CD14-positive monocyte (primary cell): Measurements from ENCODE around the gene EXOC4. TPM values are rescaled to one million over a fixed set of nuclear protein-coding genes. Genes with fewer than 3 reads are reported as not detected.

Experiments used
- DNase-seq, 3 donors: peaks; one replicate each; pipeline ENCODE4 v3.0.0-alpha.2; 2011 to 2022
- H2AFZ ChIP-seq: 2 replicates; pipeline ENCODE4 v1.6.0; 2012; ENCODE audit warnings: mild to moderate bottlenecking, low read depth, low read length, inconsistent platforms; ENCODE audit not compliant: insufficient read depth, poor library complexity, severe bottlenecking
- H3K27ac ChIP-seq, 2 donors: 1 replicate in 1 of 2; 2 replicates in 1 of 2; pipeline ENCODE4 v1.5.1; 2012 to 2013; ENCODE audit warnings: low read length in 2 of 2, control low read depth in 1 of 2, inconsistent platforms in 1 of 2, low read depth in 1 of 2, mild to moderate bottlenecking in 1 of 2
- H3K27me3 ChIP-seq, 2 donors: one replicate each; pipeline versions ENCODE4 v1.6.0 to v1.6.1; 2011 to 2013; ENCODE audit warnings: low read length in 2 of 2; ENCODE audit not compliant: control insufficient read depth in 2 of 2, insufficient read depth in 2 of 2
- H3K36me3 ChIP-seq, 2 donors: replicated peaks in 1 of 2; 1 replicate in 1 of 2; 2 replicates in 1 of 2; pipeline versions ENCODE4 v1.5.1 to v1.6.1; 2012 to 2013; ENCODE audit warnings: low read length in 2 of 2, control low read depth in 1 of 2, inconsistent platforms in 1 of 2, mild to moderate bottlenecking in 1 of 2; ENCODE audit not compliant: insufficient read depth in 2 of 2, control insufficient read depth in 1 of 2
- H3K4me1 ChIP-seq, 2 donors: 1 replicate in 1 of 2; 2 replicates in 1 of 2; pipeline versions ENCODE4 v1.5.1 to v1.6.1; 2012 to 2013; ENCODE audit warnings: low read length in 2 of 2, control low read depth in 1 of 2, inconsistent platforms in 1 of 2, mild to moderate bottlenecking in 1 of 2, moderate library complexity in 1 of 2; ENCODE audit not compliant: insufficient read depth in 2 of 2, control insufficient read depth in 1 of 2
- H3K4me2 ChIP-seq: replicated peaks from 2 replicates; pipeline ENCODE3; 2012; ENCODE audit warnings: low read length, moderate library complexity, mild to moderate bottlenecking; ENCODE audit not compliant: poor library complexity, severe bottlenecking; ENCODE audit errors: extremely low read depth
- H3K4me3 ChIP-seq, 3 experiments: fragments of 200-600 bp in 1 of 3; sonication (generic) in 1 of 3; replicated peaks in 1 of 3; 1 replicate in 2 of 3; 2 replicates in 1 of 3; pipeline ENCODE4 v1.5.1; 2011 to 2013; ENCODE audit warnings: low read length in 3 of 3, mild to moderate bottlenecking in 3 of 3, control low read depth in 2 of 3, low read depth in 2 of 3, inconsistent platforms in 1 of 3, moderate library complexity in 1 of 3
- H3K79me2 ChIP-seq: 2 replicates; pipeline ENCODE4 v1.6.0; 2012; ENCODE audit warnings: mild to moderate bottlenecking, control low read depth, inconsistent platforms, low read length, moderate library complexity; ENCODE audit not compliant: insufficient read depth
- H3K9ac ChIP-seq: 2 replicates; pipeline ENCODE4 v1.6.0; 2017; ENCODE audit warnings: low read length, mild to moderate bottlenecking; ENCODE audit not compliant: insufficient read depth, poor library complexity, severe bottlenecking
- H3K9me3 ChIP-seq, 2 donors: replicated peaks in 1 of 2; 1 replicate in 1 of 2; 2 replicates in 1 of 2; pipeline versions ENCODE4 v1.5.1 to v1.6.1; 2012 to 2013; ENCODE audit warnings: low read length in 2 of 2, control low read depth in 1 of 2; ENCODE audit not compliant: control insufficient read depth in 1 of 2, insufficient read depth in 1 of 2
- H4K20me1 ChIP-seq: 2 replicates; pipeline ENCODE4 v1.6.0; 2012; ENCODE audit warnings: mild to moderate bottlenecking, low read length, control low read depth, moderate library complexity; ENCODE audit not compliant: insufficient read depth
- H3K27ac Mint-ChIP-seq, 7 donors: one replicate each; pipeline ENCODE4 v1.8.0; 2020; ENCODE audit warnings: mild to moderate bottlenecking in 7 of 7, mixed read lengths in 7 of 7, moderate library complexity in 6 of 7, inconsistent platforms in 2 of 7
- H3K27me3 Mint-ChIP-seq, 3 donors: one replicate each; pipeline ENCODE4 v1.8.0; 2021 to 2022; ENCODE audit warnings: low read depth in 3 of 3, mild to moderate bottlenecking in 3 of 3, mixed read lengths in 3 of 3, moderate library complexity in 3 of 3, inconsistent platforms in 1 of 3
- H3K36me3 Mint-ChIP-seq, 2 donors: one replicate each; pipeline ENCODE4 v1.8.0; 2020; ENCODE audit warnings: mixed read lengths in 2 of 2, inconsistent platforms in 1 of 2, mild to moderate bottlenecking in 1 of 2
- H3K4me1 Mint-ChIP-seq: one replicate; pipeline ENCODE4 v1.8.0; 2020; ENCODE audit warnings: mild to moderate bottlenecking, mixed read lengths
- H3K4me3 Mint-ChIP-seq, 2 donors: one replicate each; pipeline ENCODE4 v1.8.0; 2020; ENCODE audit warnings: mild to moderate bottlenecking in 2 of 2, mixed read lengths in 2 of 2, moderate library complexity in 1 of 2
- H3K9me3 Mint-ChIP-seq, 7 donors: one replicate each; pipeline ENCODE4 v1.8.0; 2020 to 2022; ENCODE audit warnings: mixed read lengths in 7 of 7, mild to moderate bottlenecking in 6 of 7, moderate library complexity in 6 of 7, inconsistent platforms in 2 of 7
- WGBS: methylation state at CpG from one replicate; pipeline ENCODE4 v1.1.5; 2013; ENCODE audit warnings: missing lambda C conversion rate; ENCODE audit not compliant: insufficient coverage; 5-methylcytosine and 5-hydroxymethylcytosine counted together
- intact Hi-C, 2 donors: fragments of 100-400 bp; cut with micrococcal nuclease; formaldehyde crosslinking; loops; one replicate each; pipeline versions ENCODE4 v1.15.0 to v1.15.1; 2023
- polyA plus RNA-seq, 3 donors: library from polyadenylated mRNA; depleted of rRNA in 1 of 3; unstranded in 2 of 3; stranded (reverse) in 1 of 3; fragments of 300-500 nt in 2 of 3; fragments of >200 nt in 1 of 3; fragmentation: Illumina TruSeq in 2 of 3; gene quantifications; 1 replicate in 2 of 3; 2 replicates in 1 of 3; pipeline ENCODE4 v1.2.3, GENCODE V29; 2012 to 2021
- TF ChIP-seq, protein P1 (sequence below): fragments of 200-600 bp; IDR thresholded peaks from one replicate; pipeline ENCODE4 v1.8.0; 2022; ENCODE audit warnings: antibody characterized with exemption, mild to moderate bottlenecking

The EXOC4 gene
- polyA plus RNA-seq, 3 donors, result 20.6 to 22.3 (median 22.3) TPM

DNA sequence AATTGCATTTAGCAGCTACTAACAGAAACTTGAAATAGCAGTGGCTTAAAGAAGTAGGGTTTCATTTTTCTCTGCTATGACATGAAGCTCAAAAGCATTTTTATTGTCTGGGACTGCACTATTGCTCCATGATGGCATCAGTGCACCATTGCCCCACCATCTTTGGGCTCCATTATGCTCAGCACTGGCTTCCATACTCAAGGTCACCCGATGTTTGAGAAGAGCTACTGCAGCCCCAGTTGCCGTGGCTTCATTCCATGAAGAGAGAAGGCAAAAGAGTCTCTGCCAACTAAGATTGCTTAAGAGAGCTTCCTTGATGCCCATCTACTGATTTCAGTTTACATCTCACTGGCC lies 682.1 kb downstream of the EXOC4 start:
- Mint-ChIP-seq H3K4me1 (no peaks in the 10 kb centered on the region), H3K4me3 (no peak overlapping the region), H3K27ac (no peak overlapping the region), H3K36me3 (peaks cover 12 to 18% of the 10 kb centered on the region in 2 donors), H3K9me3 (no peaks in the 10 kb centered on the region), H3K27me3 (no peaks in the 10 kb centered on the region)
- intact Hi-C loops, result no loop called here
- no peak overlapping the region for H2AFZ ChIP-seq
- H4K20me1 ChIP-seq, result no peaks in the 10 kb centered on the region
- H3K79me2 ChIP-seq, result no peaks in the 10 kb centered on the region
- no peak overlapping the region for H3K4me2 ChIP-seq
- TF ChIP-seq, protein P1, sequence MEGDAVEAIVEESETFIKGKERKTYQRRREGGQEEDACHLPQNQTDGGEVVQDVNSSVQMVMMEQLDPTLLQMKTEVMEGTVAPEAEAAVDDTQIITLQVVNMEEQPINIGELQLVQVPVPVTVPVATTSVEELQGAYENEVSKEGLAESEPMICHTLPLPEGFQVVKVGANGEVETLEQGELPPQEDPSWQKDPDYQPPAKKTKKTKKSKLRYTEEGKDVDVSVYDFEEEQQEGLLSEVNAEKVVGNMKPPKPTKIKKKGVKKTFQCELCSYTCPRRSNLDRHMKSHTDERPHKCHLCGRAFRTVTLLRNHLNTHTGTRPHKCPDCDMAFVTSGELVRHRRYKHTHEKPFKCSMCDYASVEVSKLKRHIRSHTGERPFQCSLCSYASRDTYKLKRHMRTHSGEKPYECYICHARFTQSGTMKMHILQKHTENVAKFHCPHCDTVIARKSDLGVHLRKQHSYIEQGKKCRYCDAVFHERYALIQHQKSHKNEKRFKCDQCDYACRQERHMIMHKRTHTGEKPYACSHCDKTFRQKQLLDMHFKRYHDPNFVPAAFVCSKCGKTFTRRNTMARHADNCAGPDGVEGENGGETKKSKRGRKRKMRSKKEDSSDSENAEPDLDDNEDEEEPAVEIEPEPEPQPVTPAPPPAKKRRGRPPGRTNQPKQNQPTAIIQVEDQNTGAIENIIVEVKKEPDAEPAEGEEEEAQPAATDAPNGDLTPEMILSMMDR, result no peak
- no CpG with 5 or more reads among the region's 2 CpGs for WGBS
- H3K27ac ChIP-seq, result no peak overlapping the region
- no peaks in the 10 kb centered on the region for H3K9me3 ChIP-seq
- DNase-seq, result no peak
- no peaks in the 10 kb centered on the region for H3K4me1 ChIP-seq
- no peak overlapping the region for H3K9ac ChIP-seq
- H3K4me3 ChIP-seq, result no peak overlapping the region
- peaks cover 0 to 23% of the 10 kb centered on the region in 2 donors for H3K36me3 ChIP-seq
- H3K27me3 ChIP-seq, result no peaks in the 10 kb centered on the region

DNA sequence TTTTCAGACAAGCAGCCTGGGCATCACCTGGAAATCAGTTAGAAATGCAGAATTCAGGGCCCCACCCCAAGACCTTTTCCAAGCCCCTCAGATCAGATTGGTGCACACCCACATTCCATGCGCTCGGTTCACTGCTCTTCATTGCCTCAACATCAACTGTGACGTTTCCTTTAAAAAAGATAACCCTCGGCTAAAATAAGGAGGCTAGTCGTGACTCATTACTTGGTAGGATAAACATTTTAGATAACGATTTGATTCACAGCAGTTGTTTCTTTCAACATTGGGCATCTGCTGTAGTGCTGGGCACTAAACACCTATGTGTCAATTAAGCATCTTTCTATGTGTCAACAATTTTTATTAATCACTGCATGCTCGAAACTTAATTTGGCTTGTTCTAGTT lies 683.2 kb downstream of the EXOC4 start:
- H3K4me1 ChIP-seq, result no peaks in the 10 kb centered on the region
- H4K20me1 ChIP-seq, result no peaks in the 10 kb centered on the region
- WGBS, result 100% methylated on average over 3 of the region's 7 CpGs
- H3K4me2 ChIP-seq, result no peak overlapping the region
- no peak overlapping the region for H3K4me3 ChIP-seq
- H3K4me3 Mint-ChIP-seq, result no peak overlapping the region
- no peak overlapping the region for H2AFZ ChIP-seq
- peaks cover 18 to 25% of the 10 kb centered on the region in 2 donors for H3K36me3 Mint-ChIP-seq
- H3K79me2 ChIP-seq, result no peaks in the 10 kb centered on the region
- H3K27ac Mint-ChIP-seq, result no peak overlapping the region
- no peak for DNase-seq
- H3K4me1 Mint-ChIP-seq, result no peaks in the 10 kb centered on the region
- intact Hi-C loops, result no loop called here
- H3K9me3 ChIP-seq, result no peaks in the 10 kb centered on the region
- no peaks in the 10 kb centered on the region for H3K27me3 ChIP-seq
- H3K36me3 ChIP-seq, result peaks cover 0 to 26% of the 10 kb centered on the region in 2 donors
- no peaks in the 10 kb centered on the region for H3K9me3 Mint-ChIP-seq
- H3K27ac ChIP-seq, result no peak overlapping the region
- H3K9ac ChIP-seq, result no peak overlapping the region
- TF ChIP-seq, protein P1, result no peak
- H3K27me3 Mint-ChIP-seq, result no peaks in the 10 kb centered on the region
